ENCODE data around the gene E2F4.

E2F4 gene

GRCh38 chr16:67190448-67191399 is 1.2 kb upstream of the E2F4 start:
- no peak for DNase-seq (ENCODE audit: low read depth in 3 of 3)

GRCh38 chr16:67191411-67191994 is 452 bp upstream of the E2F4 start:
- DNase-seq (ENCODE audit: low read depth in 3 of 3): no peak

- DNase-seq (ENCODE audit: low read depth in 3 of 3): no peak
Measured at GRCh38 chr16:67192781-67193361, 916 bp downstream of the E2F4 start.

GRCh38 chr16:67193536-67193935 is 1.6 kb downstream of the E2F4 start:
- no peak for DNase-seq (ENCODE audit: low read depth in 3 of 3)

- DNase-seq (ENCODE audit: low read depth in 3 of 3): no peak
Measured at GRCh38 chr16:67194260-67194659, 2.3 kb downstream of the E2F4 start.

- no peak for DNase-seq (ENCODE audit: low read depth in 3 of 3)
Measured at GRCh38 chr16:67195676-67196075, 3.7 kb downstream of the E2F4 start.

GRCh38 chr16:67196881-67197280 is 4.9 kb downstream of the E2F4 start:
- no peak for DNase-seq (ENCODE audit: low read depth in 3 of 3)

GRCh38 chr16:67197704-67198103 is 5.7 kb downstream of the E2F4 start:
- DNase-seq (ENCODE audit: low read depth in 3 of 3): no peak

- no peak for DNase-seq (ENCODE audit: low read depth in 3 of 3)
Measured at GRCh38 chr16:67198238-67198734, 6.3 kb downstream of the E2F4 start.

GRCh38 chr16:67199011-67199807 is 7.3 kb downstream of the E2F4 start, which contains the start of gene ELMO3:
Gene ELMO3, plus strand, starts transcription at chr16:67199131. Its CDS starts 196 bp downstream, at chr16:67199327.
- DNase-seq (ENCODE audit: low read depth in 3 of 3): no peak

- DNase-seq (ENCODE audit: low read depth in 3 of 3): no peak
Measured at GRCh38 chr16:67199808-67200198, 7.8 kb downstream of the E2F4 start.

GRCh38 chr16:67200491-67200890 is 8.5 kb downstream of the E2F4 start:
- DNase-seq (ENCODE audit: low read depth in 3 of 3): no peak

GRCh38 chr16:67201411-67202345 is 9.7 kb downstream of the E2F4 start:
- no peak for DNase-seq (ENCODE audit: low read depth in 3 of 3)

- DNase-seq (ENCODE audit: low read depth in 3 of 3): no peak
Measured at GRCh38 chr16:67202426-67202825, 10.5 kb downstream of the E2F4 start.

GRCh38 chr16:67202956-67203493 is 11.1 kb downstream of the E2F4 start:
- no peak for DNase-seq (ENCODE audit: low read depth in 3 of 3)

- DNase-seq (ENCODE audit: low read depth in 3 of 3): no peak
Measured at GRCh38 chr16:67204076-67204475, 12.1 kb downstream of the E2F4 start.

GRCh38 chr16:67206129-67206837 is 14.3 kb downstream of the E2F4 start:
- no peak for DNase-seq (ENCODE audit: low read depth in 3 of 3)

GRCh38 chr16:67206838-67207248 is 14.9 kb downstream of the E2F4 start:
- DNase-seq (ENCODE audit: low read depth in 3 of 3): no peak

GRCh38 chr16:67207249-67208091 is 15.5 kb downstream of the E2F4 start:
- DNase-seq (ENCODE audit: low read depth in 3 of 3): no peak
